K562 (cell line): Measurements from ENCODE around the gene CDYL. TPM values are rescaled to one million over a fixed set of nuclear protein-coding genes. Genes with fewer than 3 reads are reported as not detected.
A peak's percentile ranks its signal among the peaks of the same experiment; 100 is the strongest.

ENCODE experiments used
- ATAC-seq: fragments of 200-7000 bp; cut with Tn5 transposase; 3 replicates; pipeline ENCODE4 v1.9.1; 2020; ENCODE audit warnings: moderate library complexity
- BruUV-seq: library from RNA; stranded (reverse); fragments of 400-500 nt; replicated peaks from 2 replicates; lab custom pipeline; 2021; lab: Mats Ljungman, UMichigan
- CTCF ChIA-PET: fragments of 300-600 bp; formaldehyde crosslinking; extraction: SDS; loops from one replicate; lab custom pipeline; 2021; ENCODE audit warnings: low intra/inter-chr PET ratio; lab: Yijun Ruan, JAX
- POLR2A ChIA-PET: fragments of 300-600, 350-650 bp; sonication (Branson Sonifier 250); formaldehyde crosslinking; extraction: SDS; loops from one replicate; lab custom pipeline; 2021; ENCODE audit warnings: antibody characterized with exemption, inconsistent platforms; lab: Yijun Ruan, JAX
- DNase-seq, 4 experiments: peaks; one replicate each; pipeline versions ENCODE4 v3.0.0 to v3.0.0-alpha.2; 2011 to 2018; ENCODE audit warnings: low spot score in 3 of 4, mixed read lengths in 3 of 4; ENCODE audit errors: extremely low read depth in 1 of 4
- FAIRE-seq: peaks from 2 replicates; lab custom pipeline; 2011; peaks lifted over from hg19 to GRCh38; lab: Jason Lieb, UNC
- H2AFZ ChIP-seq: 2 replicates; pipeline ENCODE4 v1.6.0; 2011; ENCODE audit warnings: low read depth, low read length, control low read depth, inconsistent platforms
- H3K27ac ChIP-seq: fragments of 200-600 bp; 3 replicates; pipeline ENCODE4 v1.8.0; 2011; ENCODE audit warnings: low read depth, mild to moderate bottlenecking, control low read depth, inconsistent platforms, low read length, moderate library complexity, mixed read lengths; ENCODE audit errors: extremely low read depth
- H3K27me3 ChIP-seq, 2 experiments: fragments of 300-600 bp in 1 of 2; 2 replicates in 1 of 2; 3 replicates in 1 of 2; pipeline versions ENCODE4 v1.6.0 to v1.8.0; 2011; ENCODE audit warnings: inconsistent platforms in 2 of 2, low read length in 2 of 2, mild to moderate bottlenecking in 1 of 2, mixed read lengths in 1 of 2, moderate library complexity in 1 of 2; ENCODE audit not compliant: control insufficient read depth in 2 of 2, insufficient read depth in 2 of 2
- H3K36me3 ChIP-seq: fragments of 300-600 bp; 3 replicates; pipeline ENCODE4 v1.8.0; 2011; ENCODE audit warnings: mild to moderate bottlenecking, low read length, inconsistent platforms; ENCODE audit not compliant: control insufficient read depth, insufficient read depth
- H3K4me1 ChIP-seq, 2 experiments: fragments of 200-600 bp in 1 of 2; replicated peaks in 1 of 2; 2 replicates in 1 of 2; 3 replicates in 1 of 2; pipeline versions ENCODE4 v1.5.1 to v1.8.0; 2011; ENCODE audit warnings: inconsistent platforms in 2 of 2, low read length in 2 of 2, mild to moderate bottlenecking in 1 of 2, mixed read lengths in 1 of 2, moderate library complexity in 1 of 2; ENCODE audit not compliant: control insufficient read depth in 2 of 2, insufficient read depth in 2 of 2
- H3K4me2 ChIP-seq: 2 replicates; pipeline ENCODE4 v1.6.1; 2011; ENCODE audit warnings: low read length, control low read depth, inconsistent platforms, mixed read lengths; ENCODE audit not compliant: insufficient read depth
- H3K4me3 ChIP-seq: fragments of 200-600 bp; sonication (generic), shearing (Covaris generic); 2 replicates; pipeline ENCODE4 v1.5.1; 2016; ENCODE audit warnings: control low read depth, inconsistent platforms
- H3K79me2 ChIP-seq: fragments of 200-600 bp; 3 replicates; pipeline ENCODE4 v1.8.0; 2011; ENCODE audit warnings: low read length, inconsistent platforms; ENCODE audit not compliant: control insufficient read depth, insufficient read depth
- H3K9ac ChIP-seq, 2 experiments: 2 replicates each; pipeline versions ENCODE4 v1.6.0 to v1.6.1; 2011; ENCODE audit warnings: low read depth in 2 of 2, low read length in 2 of 2, control low read depth in 1 of 2, inconsistent platforms in 1 of 2, mild to moderate bottlenecking in 1 of 2, mixed read lengths in 1 of 2; ENCODE audit not compliant: insufficient read depth in 1 of 2
- H3K9me1 ChIP-seq: one replicate; pipeline ENCODE4 v1.6.0; 2011; ENCODE audit warnings: inconsistent platforms, mild to moderate bottlenecking, low read length, moderate library complexity; ENCODE audit not compliant: control insufficient read depth, insufficient read depth
- H3K9me3 ChIP-seq: replicated peaks from 2 replicates; pipeline ENCODE4 v1.5.1; 2011; ENCODE audit warnings: low read depth, low read length, inconsistent platforms; ENCODE audit not compliant: control insufficient read depth, insufficient read depth
- H4K20me1 ChIP-seq: replicated peaks from 2 replicates; pipeline ENCODE4 v1.6.1; 2011; ENCODE audit warnings: low read length, inconsistent platforms, mixed read lengths; ENCODE audit not compliant: control insufficient read depth, insufficient read depth
- CSDE1 ChIP-seq, 2 experiments: fragments of 450-650 bp; IDR thresholded peaks; 2 replicates each; pipeline ENCODE4 v1.6.1; 2016; ENCODE audit warnings: mild to moderate bottlenecking in 1 of 2
- CTCF ChIP-seq, 3 experiments: IDR thresholded peaks in 2 of 3; conservative IDR thresholded peaks in 1 of 3; 2 replicates each; pipeline ENCODE4 v1.5.1; 2011 to 2012; ENCODE audit warnings: low read length in 3 of 3, mild to moderate bottlenecking in 3 of 3, control low read depth in 2 of 3, improper control_type of control experiment in 1 of 3, inconsistent platforms in 1 of 3, low read depth in 1 of 3, mixed read lengths in 1 of 3, moderate library complexity in 1 of 3; ENCODE audit not compliant: insufficient read depth in 2 of 3
- HBP1 ChIP-seq: fragments of 450-650 bp; formaldehyde crosslinking; IDR thresholded peaks from 2 replicates; pipeline ENCODE4 v1.4.0; 2022; ENCODE audit warnings: missing genetic modification characterization
- WGBS: fragments of 100-300 bp; shearing (Covaris generic); methylation state at CpG from one replicate; pipeline ENCODE4 v1.1.6; 2016; ENCODE audit warnings: low coverage, mixed read lengths; ENCODE audit not compliant: insufficient coverage; ENCODE audit errors: missing lambda C conversion rate; 5-methylcytosine and 5-hydroxymethylcytosine counted together
- in situ Hi-C: fragments of 300-500 bp; cut with MboI; formaldehyde crosslinking; loops from 4 replicates; pipeline ENCODE4 v1.15.0; 2018; ENCODE audit warnings: inconsistent platforms, mixed read lengths
- intact Hi-C: fragments of 100-400 bp; cut with micrococcal nuclease; formaldehyde crosslinking; loops from 2 replicates; pipeline ENCODE4 v1.14.2; 2022
- polyA plus RNA-seq, 8 experiments: library from polyadenylated mRNA; depleted of rRNA in 4 of 8; stranded (reverse) in 5 of 8; unstranded in 3 of 8; fragments of >200 nt; fragmentation: Nextera tagmentation in 2 of 8; fragmentation: Illumina TruSeq in 1 of 8; extraction: Ambion mirVana in 2 of 8; extraction: Trizol in 1 of 8; gene quantifications; 2 replicates each; pipeline versions ENCODE4 v1.2.1 to v1.2.3, GENCODE V29; 2011 to 2014; ENCODE audit warnings: inconsistent platforms in 1 of 8, missing spikeins in 1 of 8
- total RNA-seq, 7 experiments: library from RNA; depleted of rRNA in 6 of 7; stranded (reverse); fragments of >200 nt in 6 of 7; fragmentation: Illumina TruSeq in 2 of 7; extraction: Trizol in 2 of 7; gene quantifications; 2 replicates each; pipeline versions ENCODE4 v1.2.1 to v1.2.3, GENCODE V29; 2011 to 2021; ENCODE audit warnings: low replicate concordance in 1 of 7

CDYL gene
- total and polyA plus RNA-seq, 9 of the 15 experiments (the other 6 are each of a cell fraction or from before 2014, with no cell fraction given) = 8.1 to 45.8 (median 40.8) TPM

GRCh38 chr6:4790158-4790899 is 14.1 kb downstream of the CDYL start:
- Histone ChIP-seq H3K4me2 (no peak overlapping the region), H3K4me1 (peaks cover 9 to 23% of the 10 kb centered on the region in 2 experiments; a peak in 4 of 5 replicates), H3K9me1 (peaks cover 15% of the 10 kb centered on the region), H2AFZ (no peak overlapping the region), H3K9ac (no peak overlapping the region), H3K4me3 (no peak overlapping the region), H3K36me3 (no peaks in the 10 kb centered on the region), H3K27me3 (no peaks in the 10 kb centered on the region), H3K9me3 (no peaks in the 10 kb centered on the region), H4K20me1 (peaks cover 61% of the 10 kb centered on the region), H3K27ac (no peak overlapping the region), H3K79me2 (peaks cover 95% of the 10 kb centered on the region)
- no peak for DNase-seq
- intact Hi-C loops (no loop called here), in situ Hi-C loops (no loop called here)
- ChIA-PET CTCF (no interaction called here), POLR2A (interaction anchor here (0.6 to 2.7 kb wide), 10 partner anchors 9 to 143 kb away, joined by 3 to 12 read pairs (median 4); partner anchors contain the start of gene CDYL)
- TSS peak; percentile 23 for BruUV-seq
- 51% methylated on average over 5 of the region's 5 CpGs for WGBS
- no peak for TF ChIP-seq HBP1 (CRISPR knock-in tag)
- TF ChIP-seq CTCF (IDR thresholded peaks at IDR 0.05 in 2 of 3, conservative IDR thresholded peaks at IDR 0.05 in 1 of 3; ENCODE audit: insufficient read depth in 2 of 3, low read depth in 1 of 3, low read length in 3 of 3) = peak in 2 of 3 experiments; percentile 33 to 36; a peak in 3 of 6 replicates
- no peak for TF ChIP-seq CSDE1 (IDR thresholded peaks at IDR 0.05)
- no peak for FAIRE-seq
- peak; percentile 23; the same call in 1 of the 3 replicates for ATAC-seq
